HCT116 (cell line): ENCODE data around the gene EMC10. TPM values are rescaled to one million over a fixed set of nuclear protein-coding genes. Genes with fewer than 3 reads are reported as not detected.

Source experiments
- ATAC-seq: fragments of 200-7000 bp; cut with Tn5 transposase; 2 replicates; pipeline ENCODE4 v1.9.1; 2020; ENCODE audit warnings: mild to moderate bottlenecking, moderate library complexity
- BruUV-seq: library from RNA; stranded (reverse); fragments of 400-500 nt; replicated peaks from 2 replicates; lab custom pipeline; 2021; lab: Mats Ljungman, UMichigan
- CTCF ChIA-PET: fragments of 300-600 bp; sonication (Branson Sonifier 250); formaldehyde crosslinking; loops from one replicate; lab custom pipeline; 2021; ENCODE audit warnings: antibody characterized with exemption; lab: Charles Lee
- POLR2A ChIA-PET: fragments of 300-600, 350-600 bp; sonication (Branson Sonifier 250); formaldehyde crosslinking; loops from one replicate; lab custom pipeline; 2021; ENCODE audit warnings: antibody characterized with exemption; lab: Charles Lee
- RAD21 ChIA-PET, 2 experiments: fragments of 300-600 bp; sonication (Branson Sonifier 250); formaldehyde crosslinking; loops; one replicate each; lab custom pipeline; 2023; ENCODE audit warnings: low total read pairs in 2 of 2; ENCODE audit not compliant: uncharacterized antibody in 2 of 2, unreplicated experiment in 2 of 2, low non-redundant PET in 1 of 2; lab: Charles Lee
- DNase-seq: peaks from one replicate; pipeline ENCODE4 v3.0.0-alpha.2; 2010; ENCODE audit warnings: low read depth, low spot score
- H2AFZ ChIP-seq: fragments of 200-600 bp; shearing (Covaris generic), sonication (generic); 2 replicates; pipeline ENCODE4 v1.6.1; 2017; ENCODE audit warnings: low read depth, mixed run types, mixed read lengths, antibody characterized with exemption, low read length; ENCODE audit not compliant: poor library complexity, severe bottlenecking
- H3K27ac ChIP-seq: 2 replicates; pipeline ENCODE4 v1.5.1; 2012; ENCODE audit warnings: low read depth, low read length
- H3K27me3 ChIP-seq: fragments of 200-600 bp; sonication (generic); 2 replicates; pipeline ENCODE4 v1.6.1; 2016; ENCODE audit warnings: mixed run types, low read length, mixed read lengths; ENCODE audit not compliant: insufficient read depth
- H3K36me3 ChIP-seq, 2 experiments: fragments of 200-500 bp in 1 of 2; fragments of 200-600 bp in 1 of 2; sonication (Bioruptor generic) in 1 of 2; sonication (generic) in 1 of 2; 2 replicates each; pipeline versions ENCODE4 v1.5.1 to v1.6.1; 2014 to 2016; ENCODE audit warnings: low read length in 2 of 2, inconsistent platforms in 1 of 2, mixed read lengths in 1 of 2, mixed run types in 1 of 2; ENCODE audit not compliant: insufficient read depth in 2 of 2, control insufficient read depth in 1 of 2
- H3K4me1 ChIP-seq, 2 experiments: fragments of 200-600 bp in 1 of 2; sonication (generic) in 1 of 2; 2 replicates each; pipeline versions ENCODE4 v1.5.1 to v1.6.1; 2012 to 2017; ENCODE audit warnings: low read length in 2 of 2, inconsistent platforms in 1 of 2, mild to moderate bottlenecking in 1 of 2, mixed read lengths in 1 of 2, mixed run types in 1 of 2, moderate library complexity in 1 of 2; ENCODE audit not compliant: insufficient read depth in 2 of 2, control insufficient read depth in 1 of 2
- H3K4me2 ChIP-seq: fragments of 200-600 bp; sonication (generic); 2 replicates; pipeline ENCODE4 v1.6.1; 2017; ENCODE audit warnings: mixed run types, low read length, mixed read lengths
- H3K4me3 ChIP-seq, 2 experiments: fragments of 200-600 bp in 1 of 2; sonication (generic) in 1 of 2; replicated peaks in 1 of 2; 2 replicates each; pipeline ENCODE4 v1.5.1; 2011 to 2016; ENCODE audit warnings: low read length in 2 of 2, control low read depth in 1 of 2, low read depth in 1 of 2, mild to moderate bottlenecking in 1 of 2, mixed read lengths in 1 of 2, mixed run types in 1 of 2
- H3K79me2 ChIP-seq: fragments of 200-600 bp; sonication (generic); 2 replicates; pipeline ENCODE4 v1.6.1; 2017; ENCODE audit warnings: mild to moderate bottlenecking, mixed run types, low read length, moderate library complexity, mixed read lengths; ENCODE audit not compliant: insufficient read depth
- H3K9ac ChIP-seq: fragments of 200-600 bp; sonication (generic); 2 replicates; pipeline ENCODE4 v1.6.1; 2016; ENCODE audit warnings: low read length, mixed read lengths
- H3K9me2 ChIP-seq: fragments of 200-600 bp; sonication (generic), shearing (Covaris generic); 2 replicates; pipeline ENCODE4 v1.6.1; 2017; ENCODE audit warnings: mixed run types, mild to moderate bottlenecking, moderate library complexity; ENCODE audit not compliant: insufficient read depth
- H3K9me3 ChIP-seq, 2 experiments: fragments of 200-500 bp in 1 of 2; fragments of 200-600 bp in 1 of 2; sonication (Bioruptor generic) in 1 of 2; sonication (generic) in 1 of 2; 2 replicates each; pipeline ENCODE4 v1.6.1; 2014 to 2017; ENCODE audit warnings: low read length in 2 of 2, mixed read lengths in 2 of 2, inconsistent platforms in 1 of 2, low read depth in 1 of 2, mild to moderate bottlenecking in 1 of 2, mixed run types in 1 of 2, moderate library complexity in 1 of 2; ENCODE audit not compliant: control insufficient read depth in 1 of 2, insufficient read depth in 1 of 2
- H4K20me1 ChIP-seq: fragments of 200-600 bp; sonication (generic), shearing (Covaris generic); 2 replicates; pipeline ENCODE4 v1.6.1; 2017; ENCODE audit warnings: mixed run types, mild to moderate bottlenecking, moderate library complexity; ENCODE audit not compliant: insufficient read depth
- ATF3 ChIP-seq: IDR thresholded peaks from 2 replicates; pipeline ENCODE4 v1.6.1; 2012
- CBX3 ChIP-seq: IDR thresholded peaks from 2 replicates; pipeline ENCODE4 v1.6.1; 2012; ENCODE audit warnings: low read depth
- CEBPB ChIP-seq: IDR thresholded peaks from 2 replicates; pipeline ENCODE4 v1.6.1; 2012; ENCODE audit warnings: low read depth
- CTCF ChIP-seq, 3 experiments: fragments of 200-600 bp in 1 of 3; sonication (generic) in 1 of 3; IDR thresholded peaks in 2 of 3; conservative IDR thresholded peaks in 1 of 3; 2 replicates each; pipeline ENCODE4 v1.5.1; 2012 to 2017; ENCODE audit warnings: low read depth in 2 of 3, low read length in 2 of 3, antibody characterized with exemption in 1 of 3, borderline replicate concordance in 1 of 3, control low read depth in 1 of 3, mild to moderate bottlenecking in 1 of 3, mixed read lengths in 1 of 3, mixed run types in 1 of 3, moderate library complexity in 1 of 3; ENCODE audit not compliant: insufficient read depth in 1 of 3
- ELF1 ChIP-seq: IDR thresholded peaks from 2 replicates; pipeline ENCODE4 v1.6.1; 2012; ENCODE audit warnings: low read depth, borderline replicate concordance
- EZH2phosphoT487 ChIP-seq: fragments of 200-600 bp; IDR thresholded peaks from 2 replicates; pipeline ENCODE4 v1.6.1; 2018; ENCODE audit warnings: antibody characterized with exemption, borderline replicate concordance
- POLR2A ChIP-seq: IDR thresholded peaks from 2 replicates; pipeline ENCODE4 v1.7.0; 2011; ENCODE audit warnings: borderline replicate concordance; ENCODE audit not compliant: insufficient read depth, insufficient read length; ENCODE audit errors: extremely low read depth
- REST ChIP-seq: IDR thresholded peaks from 2 replicates; pipeline ENCODE4 v1.6.1; 2012; ENCODE audit warnings: low read depth
- TCF7L2 ChIP-seq: IDR thresholded peaks from 2 replicates; pipeline ENCODE4 v1.7.0; 2011; ENCODE audit warnings: borderline replicate concordance, inconsistent platforms; ENCODE audit not compliant: insufficient read depth, insufficient read length; ENCODE audit errors: extremely low read depth
- YY1 ChIP-seq: IDR thresholded peaks from 2 replicates; pipeline ENCODE4 v1.6.1; 2011; ENCODE audit warnings: low read length, low read depth, moderate library complexity, mild to moderate bottlenecking; ENCODE audit not compliant: insufficient replicate concordance; ENCODE audit errors: extremely low read depth
- ZBTB33 ChIP-seq: IDR thresholded peaks from 2 replicates; pipeline ENCODE4 v1.6.1; 2011; ENCODE audit warnings: mild to moderate bottlenecking, low read length, moderate library complexity; ENCODE audit not compliant: insufficient replicate concordance; ENCODE audit errors: extremely low read depth
- ZNF274 ChIP-seq: fragments of 200-500 bp; sonication (Bioruptor generic); IDR thresholded peaks from 2 replicates; pipeline ENCODE4 v1.6.1; 2014; ENCODE audit warnings: mild to moderate bottlenecking, low read depth, low read length, inconsistent platforms
- intact Hi-C: fragments of 100-400 bp; cut with micrococcal nuclease; formaldehyde crosslinking; loops from 2 replicates; pipeline ENCODE4 v1.10.0; 2022
- total RNA-seq: library from RNA; stranded (reverse); gene quantifications from one replicate; pipeline ENCODE4 v1.2.1, GENCODE V29; 2021; ENCODE audit not compliant: unreplicated experiment

EMC10 gene
- total RNA-seq, 1 experiment from 2014 or later: 92.4 TPM

- DNase-seq (no peak), ATAC-seq (no peak)
- Histone ChIP-seq H3K27ac (no peak overlapping the region), H3K9ac (no peak overlapping the region), H2AFZ (no peak overlapping the region), H3K4me1 (peaks cover 19 to 47% of the 10 kb centered on the region in 2 experiments), H3K27me3 (no peaks in the 10 kb centered on the region), H3K79me2 (no peaks in the 10 kb centered on the region), H3K36me3 (no peaks in the 10 kb centered on the region), H4K20me1 (no peaks in the 10 kb centered on the region), H3K9me2 (no peaks in the 10 kb centered on the region), H3K4me3 (no peak overlapping the region), H3K4me2 (no peak overlapping the region), H3K9me3 (no peaks in the 10 kb centered on the region)
- TF ChIP-seq TCF7L2: no peak
- no peak for TF ChIP-seq YY1
- TF ChIP-seq ZBTB33: no peak
- no peak for TF ChIP-seq CEBPB
- TF ChIP-seq ELF1: no peak
- no peak for TF ChIP-seq REST
- TF ChIP-seq EZH2phosphoT487: no peak
- TF ChIP-seq ZNF274: no peak
- TF ChIP-seq ATF3: no peak
- TF ChIP-seq CBX3: no peak
- no peak for TF ChIP-seq POLR2A
- no peak for TF ChIP-seq CTCF (IDR thresholded peaks at IDR 0.05 in 2 of 3, conservative IDR thresholded peaks at IDR 0.05 in 1 of 3; ENCODE audit: borderline replicate concordance in 1 of 3, insufficient read depth in 1 of 3, low read depth in 2 of 3, low read length in 2 of 3)
- ChIA-PET CTCF (no interaction called here), RAD21 (no interaction called here), POLR2A (no interaction called here)
- BruUV-seq: no TSS peak
- intact Hi-C loops: no loop called here
Measured at GRCh38 chr19:50464348-50464747, 12.0 kb upstream of the EMC10 start.
